Measurements from ENCODE around the gene ARHGEF2.

ARHGEF2 gene

DNA sequence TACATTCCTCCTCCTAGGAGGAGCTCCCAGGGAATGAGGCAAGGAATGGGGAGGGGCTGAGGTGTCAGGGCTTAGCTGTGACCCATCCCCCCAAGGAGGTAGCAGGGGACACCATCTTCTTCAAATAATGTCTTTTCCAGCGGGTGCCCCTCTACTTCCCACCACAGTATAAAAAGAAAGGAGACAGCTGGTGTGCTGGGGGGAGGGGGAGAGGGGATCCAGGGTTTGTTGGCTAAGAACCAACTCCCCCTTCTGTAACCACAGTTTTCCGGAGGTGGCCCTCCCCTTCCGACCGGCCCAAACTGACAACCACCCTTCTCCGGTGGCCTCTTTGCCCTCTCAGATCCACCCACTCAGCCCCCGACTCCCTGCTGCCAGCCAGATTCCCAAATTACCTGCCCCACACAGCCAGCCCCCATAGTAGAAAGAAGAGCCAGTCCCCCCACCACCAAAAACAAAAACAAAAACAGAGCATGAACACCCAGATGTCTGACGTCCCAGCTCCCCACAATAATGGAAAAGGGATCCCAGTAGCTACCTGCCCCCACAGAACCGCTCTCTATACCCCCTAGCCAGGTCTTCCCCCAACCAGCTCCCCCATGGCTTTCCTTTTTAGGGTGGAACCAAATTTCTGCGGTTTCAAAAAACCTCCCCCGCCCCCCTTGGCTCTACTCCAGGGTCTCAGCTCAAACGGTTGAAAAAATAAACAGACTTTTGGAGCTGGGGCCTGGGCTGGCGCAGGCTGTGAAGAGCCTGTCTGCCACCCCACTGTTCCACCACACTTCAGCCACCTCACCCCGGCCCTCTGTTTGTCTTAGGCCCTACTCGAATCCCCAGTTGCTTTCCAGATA lies 2.1 kb downstream of the ARHGEF2 start:
- peaks cover 9% of the 10 kb centered on the region for H3K36me3 ChIP-seq (ENCODE audit: control insufficient read depth, insufficient read depth, low read length)
- no peak for DNase-seq (ENCODE audit: extremely low read depth, insufficient read length)
- TF ChIP-seq, protein P1, sequence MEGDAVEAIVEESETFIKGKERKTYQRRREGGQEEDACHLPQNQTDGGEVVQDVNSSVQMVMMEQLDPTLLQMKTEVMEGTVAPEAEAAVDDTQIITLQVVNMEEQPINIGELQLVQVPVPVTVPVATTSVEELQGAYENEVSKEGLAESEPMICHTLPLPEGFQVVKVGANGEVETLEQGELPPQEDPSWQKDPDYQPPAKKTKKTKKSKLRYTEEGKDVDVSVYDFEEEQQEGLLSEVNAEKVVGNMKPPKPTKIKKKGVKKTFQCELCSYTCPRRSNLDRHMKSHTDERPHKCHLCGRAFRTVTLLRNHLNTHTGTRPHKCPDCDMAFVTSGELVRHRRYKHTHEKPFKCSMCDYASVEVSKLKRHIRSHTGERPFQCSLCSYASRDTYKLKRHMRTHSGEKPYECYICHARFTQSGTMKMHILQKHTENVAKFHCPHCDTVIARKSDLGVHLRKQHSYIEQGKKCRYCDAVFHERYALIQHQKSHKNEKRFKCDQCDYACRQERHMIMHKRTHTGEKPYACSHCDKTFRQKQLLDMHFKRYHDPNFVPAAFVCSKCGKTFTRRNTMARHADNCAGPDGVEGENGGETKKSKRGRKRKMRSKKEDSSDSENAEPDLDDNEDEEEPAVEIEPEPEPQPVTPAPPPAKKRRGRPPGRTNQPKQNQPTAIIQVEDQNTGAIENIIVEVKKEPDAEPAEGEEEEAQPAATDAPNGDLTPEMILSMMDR (IDR thresholded peaks at IDR 0.05; ENCODE audit: insufficient read depth, low read length, poor library complexity, severe bottlenecking): no peak
- H3K4me3 ChIP-seq (replicated peaks; ENCODE audit: low read depth, low read length): peak overlapping the region; percentile 94
- no peaks in the 10 kb centered on the region for H3K27me3 ChIP-seq (replicated peaks; ENCODE audit: control insufficient read depth, insufficient read depth, low read length)

DNA sequence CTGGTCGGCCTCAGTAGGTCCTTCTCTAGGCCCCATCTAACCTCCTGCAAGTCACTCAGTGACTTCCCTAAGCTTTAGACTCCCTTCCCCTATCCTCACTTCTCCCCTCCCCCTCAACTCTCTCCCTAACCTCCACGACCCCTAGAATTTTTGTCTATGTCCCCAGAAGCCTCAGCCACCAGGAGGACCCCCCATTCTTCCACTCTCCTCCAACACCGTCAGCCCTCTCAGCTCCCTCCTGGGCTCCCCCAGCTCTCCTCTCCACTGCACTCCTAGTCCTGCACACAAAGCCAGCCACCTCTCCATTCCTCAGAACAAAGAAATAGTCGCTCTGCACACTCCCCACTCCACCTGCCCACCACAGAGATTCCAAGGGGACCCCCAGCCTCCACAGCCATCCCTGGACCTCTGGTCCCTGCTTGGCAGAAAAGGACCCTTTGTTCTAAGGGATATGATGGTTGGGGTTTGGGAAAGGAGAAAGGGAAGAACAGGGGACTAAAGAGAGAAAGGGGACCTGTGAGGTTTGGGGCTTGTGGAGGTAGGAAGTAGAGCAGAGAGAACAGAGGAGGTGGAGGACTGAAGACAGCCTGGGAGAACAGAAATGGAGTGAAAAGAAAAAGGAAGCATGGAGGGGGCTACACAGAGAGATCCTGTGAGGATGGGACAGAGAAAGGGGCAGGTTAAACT lies 2.8 kb downstream of the ARHGEF2 start:
- peak overlapping the region; percentile 94 for H3K4me3 ChIP-seq (replicated peaks; ENCODE audit: low read depth, low read length)
- no peak for DNase-seq (ENCODE audit: extremely low read depth, insufficient read length)
- peaks cover 9% of the 10 kb centered on the region for H3K36me3 ChIP-seq (ENCODE audit: control insufficient read depth, insufficient read depth, low read length)
- TF ChIP-seq, protein P1 (IDR thresholded peaks at IDR 0.05; ENCODE audit: insufficient read depth, low read length, poor library complexity, severe bottlenecking): no peak
- H3K27me3 ChIP-seq (replicated peaks; ENCODE audit: control insufficient read depth, insufficient read depth, low read length): no peaks in the 10 kb centered on the region

DNA sequence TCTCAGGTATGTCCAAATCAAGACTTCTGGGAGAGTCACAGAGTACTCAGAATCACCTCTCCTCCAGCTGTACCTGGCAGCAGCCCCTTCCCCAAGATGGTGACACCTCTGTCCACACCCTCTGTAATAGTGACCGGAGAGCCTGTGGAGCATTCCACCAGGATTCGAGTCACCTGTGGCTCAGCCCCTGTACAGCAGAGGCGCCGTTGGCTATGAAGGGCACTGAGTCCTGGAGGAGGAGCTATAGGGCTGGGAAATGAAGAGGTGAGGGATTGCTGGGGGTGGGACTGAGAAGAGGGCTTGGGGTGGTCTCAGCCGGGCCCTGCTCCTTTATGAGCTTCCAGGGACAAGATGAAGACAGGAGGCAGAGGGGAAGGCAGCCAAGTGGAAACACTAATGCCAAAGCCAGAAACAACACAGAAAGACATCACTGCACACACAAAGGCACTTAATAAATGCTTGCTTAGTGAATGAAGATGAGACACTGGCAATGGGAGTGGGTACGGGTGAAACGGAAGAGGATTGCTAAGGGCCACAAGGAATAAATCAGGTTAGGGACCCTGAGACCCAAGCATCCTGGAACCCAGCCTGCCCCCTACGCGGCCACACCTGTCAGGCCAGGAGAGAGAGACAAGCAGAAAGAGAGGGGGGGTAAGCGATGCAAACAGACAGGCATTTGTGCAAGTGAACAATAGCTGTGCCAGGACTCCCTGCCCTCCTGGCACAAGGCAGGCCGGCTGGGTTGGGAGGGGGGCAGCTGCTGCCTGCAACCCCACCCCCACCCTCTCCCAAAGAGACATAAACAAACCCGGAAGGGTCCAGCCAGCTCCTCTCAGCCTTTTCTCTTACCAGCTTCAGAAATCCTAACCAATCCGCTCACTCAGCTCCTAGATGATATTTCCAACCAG lies 3.9 kb downstream of the ARHGEF2 start:
- Histone ChIP-seq H3K36me3 (ENCODE audit: control insufficient read depth, insufficient read depth, low read length) (peaks cover 15% of the 10 kb centered on the region), H3K4me3 (replicated peaks; ENCODE audit: low read depth, low read length) (peak overlapping the region; percentile 94)

DNA sequence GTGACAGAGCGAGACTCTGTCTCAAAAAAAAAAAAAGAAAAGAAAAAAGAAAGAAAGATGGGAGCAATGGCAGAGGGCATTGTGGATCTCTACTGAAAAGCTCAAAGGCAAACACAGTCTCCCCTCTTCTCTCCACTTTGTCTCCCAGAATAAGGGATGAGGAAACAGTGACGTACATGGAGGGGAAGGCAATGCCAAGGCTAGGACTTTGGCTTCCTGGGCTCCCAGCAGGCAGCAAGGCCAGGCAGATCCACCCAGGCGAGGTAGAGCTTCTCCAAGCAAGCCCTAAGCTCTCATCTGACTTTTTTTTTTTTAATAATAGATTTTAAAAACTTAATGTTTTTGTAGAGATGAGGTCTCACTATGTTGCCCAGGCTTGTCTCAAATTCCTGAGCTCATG lies 4.6 kb downstream of the ARHGEF2 start:
- H3K36me3 ChIP-seq (ENCODE audit: control insufficient read depth, insufficient read depth, low read length): peaks cover 22% of the 10 kb centered on the region
- no peak for DNase-seq (ENCODE audit: extremely low read depth, insufficient read length)
- no peak overlapping the region for H3K4me3 ChIP-seq (replicated peaks; ENCODE audit: low read depth, low read length)
- TF ChIP-seq, protein P1 (IDR thresholded peaks at IDR 0.05; ENCODE audit: insufficient read depth, low read length, poor library complexity, severe bottlenecking): no peak
- no peaks in the 10 kb centered on the region for H3K27me3 ChIP-seq (replicated peaks; ENCODE audit: control insufficient read depth, insufficient read depth, low read length)

More for the DNA sequence above, 3.9 kb downstream of the ARHGEF2 start:
- no peaks in the 10 kb centered on the region for H3K27me3 ChIP-seq (replicated peaks; ENCODE audit: control insufficient read depth, insufficient read depth, low read length)
- no peak for DNase-seq (ENCODE audit: extremely low read depth, insufficient read length)
- TF ChIP-seq, protein P1 (IDR thresholded peaks at IDR 0.05; ENCODE audit: insufficient read depth, low read length, poor library complexity, severe bottlenecking): no peak

DNA sequence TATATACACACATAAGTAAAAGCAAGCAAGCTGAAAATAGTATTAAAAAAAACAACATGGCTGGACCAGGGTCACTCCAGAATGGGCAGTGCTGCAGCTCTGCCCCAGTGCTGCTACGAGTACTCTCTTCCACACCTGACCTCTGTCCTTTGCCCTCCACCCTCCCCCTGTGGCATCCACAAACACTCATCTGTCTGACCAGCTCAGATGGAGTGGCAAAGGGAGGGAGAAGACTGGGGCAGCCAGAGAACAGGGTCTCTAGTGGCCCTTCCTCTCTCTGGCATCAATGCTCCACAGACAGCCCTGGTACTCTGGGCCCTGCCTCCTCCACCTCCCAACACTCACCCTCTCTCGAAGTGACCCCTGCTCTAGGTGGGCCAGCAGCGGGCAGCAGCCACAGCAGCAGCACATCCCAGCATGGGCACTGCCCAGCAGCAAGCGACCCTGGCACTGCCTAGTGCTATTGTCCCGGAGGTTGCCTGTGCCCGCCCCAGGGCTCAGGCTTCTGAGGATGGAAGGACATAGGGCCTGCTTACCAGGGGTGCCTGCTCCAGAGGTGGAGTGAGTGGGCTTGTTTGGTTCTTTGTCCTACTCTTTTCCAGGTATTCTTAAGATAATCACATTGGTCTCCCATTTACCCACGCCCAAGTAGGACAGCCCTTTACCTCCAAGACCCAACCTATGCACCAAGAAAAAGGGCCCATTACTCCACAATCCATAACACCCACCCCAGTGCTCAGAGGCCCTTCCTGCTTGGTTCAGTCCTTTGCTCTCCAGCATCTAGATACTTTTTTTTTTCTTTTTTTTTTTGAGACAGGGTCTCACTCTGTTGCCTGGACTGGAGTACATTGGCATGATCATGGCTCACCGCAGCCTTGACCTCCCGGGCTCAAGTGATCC lies 6.2 kb downstream of the ARHGEF2 start:
- DNase-seq (ENCODE audit: extremely low read depth, insufficient read length): no peak
- TF ChIP-seq, protein P1 (IDR thresholded peaks at IDR 0.05; ENCODE audit: insufficient read depth, low read length, poor library complexity, severe bottlenecking): no peak
- peaks cover 35% of the 10 kb centered on the region for H3K36me3 ChIP-seq (ENCODE audit: control insufficient read depth, insufficient read depth, low read length)
- no peak overlapping the region for H3K4me3 ChIP-seq (replicated peaks; ENCODE audit: low read depth, low read length)
- H3K27me3 ChIP-seq (replicated peaks; ENCODE audit: control insufficient read depth, insufficient read depth, low read length): no peaks in the 10 kb centered on the region
